ENCODE measurements around the gene CERCAM. TPM values are rescaled to one million over a fixed set of nuclear protein-coding genes. Genes with fewer than 3 reads are reported as not detected.
"Not testable (repeated sequence)": the region's sequence is repeated elsewhere in the genome, so short reads cannot be mapped to it uniquely, and the experiment has no call there.

Gene CERCAM
- total RNA-seq, 1 donor from 2014 or later = not detected

DNA sequence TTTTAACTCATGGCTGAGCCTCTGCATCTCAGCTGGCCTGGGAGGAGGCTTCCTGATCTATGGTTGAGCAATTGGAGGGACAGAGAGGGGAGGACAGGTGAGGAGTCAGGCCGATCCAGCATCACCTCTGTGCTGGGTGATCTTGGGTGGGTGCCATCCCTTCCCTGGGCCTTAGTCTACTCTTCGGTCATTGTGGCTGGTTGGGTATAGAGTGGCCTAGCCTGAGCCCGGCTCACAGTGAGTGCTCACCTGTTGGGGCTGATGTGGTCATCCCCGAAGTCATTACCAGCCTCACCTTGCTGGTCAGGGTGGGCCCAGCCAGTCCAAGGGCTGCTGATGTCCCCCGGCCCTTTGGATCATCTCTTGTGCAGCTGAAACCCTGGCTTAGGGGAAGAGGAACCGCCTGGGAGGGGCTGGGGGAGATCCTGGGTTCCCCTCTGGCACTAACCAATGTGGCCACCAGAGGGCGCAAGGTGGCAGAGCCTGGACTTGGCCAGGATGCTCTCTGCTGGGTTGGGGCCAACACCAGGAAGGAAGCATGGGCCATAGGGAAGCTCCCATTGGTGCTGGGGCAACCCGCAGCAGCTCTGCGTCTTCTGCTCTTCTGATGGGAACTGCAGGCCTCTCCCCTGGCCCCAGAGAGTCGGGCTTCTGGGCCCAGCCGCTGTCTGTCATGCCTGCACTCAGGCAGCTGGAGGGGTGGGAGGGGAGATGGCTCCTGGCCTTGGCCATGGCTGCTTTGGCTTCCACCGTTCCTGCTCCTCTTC lies 17.9 kb downstream of the CERCAM start:
- DNase-seq (ENCODE audit: low spot score) = peak; percentile 90
- TF ChIP-seq EZH2phosphoT487 (IDR thresholded peaks at IDR 0.05) = no peak
- TF ChIP-seq, protein P1, sequence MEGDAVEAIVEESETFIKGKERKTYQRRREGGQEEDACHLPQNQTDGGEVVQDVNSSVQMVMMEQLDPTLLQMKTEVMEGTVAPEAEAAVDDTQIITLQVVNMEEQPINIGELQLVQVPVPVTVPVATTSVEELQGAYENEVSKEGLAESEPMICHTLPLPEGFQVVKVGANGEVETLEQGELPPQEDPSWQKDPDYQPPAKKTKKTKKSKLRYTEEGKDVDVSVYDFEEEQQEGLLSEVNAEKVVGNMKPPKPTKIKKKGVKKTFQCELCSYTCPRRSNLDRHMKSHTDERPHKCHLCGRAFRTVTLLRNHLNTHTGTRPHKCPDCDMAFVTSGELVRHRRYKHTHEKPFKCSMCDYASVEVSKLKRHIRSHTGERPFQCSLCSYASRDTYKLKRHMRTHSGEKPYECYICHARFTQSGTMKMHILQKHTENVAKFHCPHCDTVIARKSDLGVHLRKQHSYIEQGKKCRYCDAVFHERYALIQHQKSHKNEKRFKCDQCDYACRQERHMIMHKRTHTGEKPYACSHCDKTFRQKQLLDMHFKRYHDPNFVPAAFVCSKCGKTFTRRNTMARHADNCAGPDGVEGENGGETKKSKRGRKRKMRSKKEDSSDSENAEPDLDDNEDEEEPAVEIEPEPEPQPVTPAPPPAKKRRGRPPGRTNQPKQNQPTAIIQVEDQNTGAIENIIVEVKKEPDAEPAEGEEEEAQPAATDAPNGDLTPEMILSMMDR (IDR thresholded peaks at IDR 0.05) = peak; percentile 88
- peaks cover 9% of the 10 kb centered on the region for H3K27me3 ChIP-seq
- peaks cover 3% of the 10 kb centered on the region for H3K4me1 Mint-ChIP-seq
- no peaks in the 10 kb centered on the region for H3F3A ChIP-seq (ENCODE audit: low read depth)
- H3K9me3 ChIP-seq (ENCODE audit: low read depth) = no peaks in the 10 kb centered on the region
- no peak overlapping the region for H3K27ac ChIP-seq
- no peak overlapping the region for H3K4me3 Mint-ChIP-seq
- H2AFZ ChIP-seq (replicated peaks) = no peak overlapping the region
- no peaks in the 10 kb centered on the region for H3K9me3 Mint-ChIP-seq
- no peak overlapping the region for H3K4me3 ChIP-seq
- no peaks in the 10 kb centered on the region for H4K20me1 ChIP-seq (ENCODE audit: low read depth)
- H3K27ac Mint-ChIP-seq = no peak overlapping the region
- H3K36me3 Mint-ChIP-seq = no peaks in the 10 kb centered on the region
- no peak overlapping the region for H3K9ac ChIP-seq
- no peak overlapping the region for H3K4me2 ChIP-seq
- H3K4me1 ChIP-seq = no peaks in the 10 kb centered on the region
- H3K79me2 ChIP-seq (ENCODE audit: low read depth) = no peaks in the 10 kb centered on the region
- H3K27me3 Mint-ChIP-seq (ENCODE audit: insufficient read depth, low read depth) = peaks cover 12% of the 10 kb centered on the region
- no peaks in the 10 kb centered on the region for H3K36me3 ChIP-seq

DNA sequence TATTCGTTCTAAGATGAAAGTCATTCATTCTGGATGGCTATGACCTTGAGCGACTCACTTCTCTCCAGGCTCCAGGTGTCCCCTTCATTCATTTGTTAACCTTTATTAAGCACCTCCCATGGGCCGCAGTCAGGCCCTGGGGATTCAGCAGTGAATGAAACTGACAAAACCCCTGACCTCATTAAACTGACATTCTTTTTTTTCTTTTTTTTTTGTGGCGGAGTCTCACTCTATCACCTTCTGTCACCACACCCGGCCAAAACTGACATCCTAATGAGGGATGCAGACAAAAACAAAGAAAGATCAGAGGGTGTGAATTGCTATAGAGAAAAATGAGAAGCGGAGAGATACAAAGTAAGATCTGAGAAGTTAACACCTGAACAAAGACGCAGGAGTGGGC lies 18.6 kb downstream of the CERCAM start:
- H3K27ac Mint-ChIP-seq = no peak overlapping the region
- DNase-seq (ENCODE audit: low spot score) = no peak
- H4K20me1 ChIP-seq (ENCODE audit: low read depth) = no peaks in the 10 kb centered on the region
- H3K9me3 Mint-ChIP-seq = no peaks in the 10 kb centered on the region
- no peaks in the 10 kb centered on the region for H3F3A ChIP-seq (ENCODE audit: low read depth)
- TF ChIP-seq EZH2 (IDR thresholded peaks at IDR 0.05) = no peak
- no peak for TF ChIP-seq EZH2phosphoT487 (IDR thresholded peaks at IDR 0.05)
- TF ChIP-seq, protein P1 (IDR thresholded peaks at IDR 0.05) = no peak
- no peak overlapping the region for H3K4me3 Mint-ChIP-seq
- H3K4me2 ChIP-seq = no peak overlapping the region
- peaks cover 12% of the 10 kb centered on the region for H3K27me3 Mint-ChIP-seq (ENCODE audit: insufficient read depth, low read depth)
- no peaks in the 10 kb centered on the region for H3K36me3 ChIP-seq
- peaks cover 14% of the 10 kb centered on the region for H3K27me3 ChIP-seq
- H3K4me1 Mint-ChIP-seq = peaks cover 3% of the 10 kb centered on the region
- no peak overlapping the region for H3K4me3 ChIP-seq
- H3K79me2 ChIP-seq (ENCODE audit: low read depth) = no peaks in the 10 kb centered on the region
- H2AFZ ChIP-seq (replicated peaks) = no peak overlapping the region
- no peak overlapping the region for H3K9ac ChIP-seq
- no peaks in the 10 kb centered on the region for H3K36me3 Mint-ChIP-seq
- no peaks in the 10 kb centered on the region for H3K9me3 ChIP-seq (ENCODE audit: low read depth)
- H3K27ac ChIP-seq = no peak overlapping the region
- H3K4me1 ChIP-seq = no peaks in the 10 kb centered on the region

DNA sequence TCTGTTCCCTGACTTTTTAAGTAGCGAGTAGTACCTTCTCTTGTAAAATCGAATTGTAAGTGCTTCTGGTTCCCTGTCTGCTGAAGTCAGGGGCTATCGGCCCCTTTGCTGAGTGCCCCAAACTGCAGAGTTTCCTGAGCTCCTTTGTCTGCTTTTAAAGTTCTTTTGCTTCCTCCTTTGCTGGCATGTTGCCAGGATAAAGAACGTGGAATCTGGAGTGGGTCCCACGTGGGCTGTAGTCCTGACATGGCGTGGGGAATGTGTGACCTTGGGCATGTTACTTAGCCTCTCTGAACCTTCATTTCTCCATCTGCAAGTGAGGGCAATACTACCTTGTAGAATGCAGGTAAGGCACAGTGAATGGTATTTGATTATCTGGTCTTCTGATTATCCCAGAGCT lies 21.5 kb downstream of the CERCAM start:
- TF ChIP-seq EZH2phosphoT487 (IDR thresholded peaks at IDR 0.05) (no peak), EZH2 (IDR thresholded peaks at IDR 0.05) (no peak)
- TF ChIP-seq, protein P1 (IDR thresholded peaks at IDR 0.05) = no peak
- Mint-ChIP-seq H3K27ac (no peak overlapping the region), H3K9me3 (no peaks in the 10 kb centered on the region)

DNA sequence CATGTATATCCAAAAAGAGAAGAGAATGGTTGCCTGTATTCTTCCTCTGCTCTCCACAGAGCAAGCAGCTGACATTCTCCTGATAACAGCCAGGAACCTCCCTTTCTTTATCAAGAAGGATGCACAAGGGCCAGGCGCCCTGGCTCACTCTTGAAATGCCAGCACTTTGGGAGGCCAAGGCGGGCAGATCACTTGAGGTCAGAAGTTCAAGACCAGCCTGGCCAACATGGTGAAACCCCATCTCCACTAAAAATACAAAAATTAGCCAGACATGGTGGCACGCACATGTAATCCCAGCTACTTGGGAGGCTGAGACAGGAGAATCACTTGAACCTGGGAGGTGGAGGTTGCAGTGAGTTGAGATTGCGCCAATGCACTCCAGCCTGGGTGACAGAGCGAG lies 25.8 kb downstream of the CERCAM start:
- not testable (repeated sequence) for H3K4me1 ChIP-seq; H3K9ac ChIP-seq; H3K4me3 Mint-ChIP-seq; H3K4me1 Mint-ChIP-seq; H3K27ac Mint-ChIP-seq; H3K4me2 ChIP-seq; H3K9me3 ChIP-seq (ENCODE audit: low read depth); H2AFZ ChIP-seq (replicated peaks); H3K4me3 ChIP-seq; H4K20me1 ChIP-seq (ENCODE audit: low read depth); H3K36me3 Mint-ChIP-seq; H3F3A ChIP-seq (ENCODE audit: low read depth); H3K27ac ChIP-seq; H3K36me3 ChIP-seq; DNase-seq (ENCODE audit: low spot score); H3K9me3 Mint-ChIP-seq; H3K79me2 ChIP-seq (ENCODE audit: low read depth)
- H3K27me3 ChIP-seq = peaks cover 78% of the 10 kb centered on the region
- H3K27me3 Mint-ChIP-seq (ENCODE audit: insufficient read depth, low read depth) = peaks cover 21% of the 10 kb centered on the region

More for the DNA sequence above, 21.5 kb downstream of the CERCAM start:
- Histone ChIP-seq H3K27me3 (peaks cover 40% of the 10 kb centered on the region), H3K79me2 (ENCODE audit: low read depth) (no peaks in the 10 kb centered on the region), H3K9me3 (ENCODE audit: low read depth) (no peaks in the 10 kb centered on the region), H3K36me3 (no peaks in the 10 kb centered on the region), H3K27ac (no peak overlapping the region), H2AFZ (replicated peaks) (no peak overlapping the region), H4K20me1 (ENCODE audit: low read depth) (no peaks in the 10 kb centered on the region), H3K4me3 (no peak overlapping the region), H3K4me1 (no peaks in the 10 kb centered on the region), H3F3A (ENCODE audit: low read depth) (no peaks in the 10 kb centered on the region), H3K9ac (no peak overlapping the region), H3K4me2 (no peak overlapping the region)
- DNase-seq (ENCODE audit: low spot score) = no peak
- Mint-ChIP-seq H3K4me3 (no peak overlapping the region), H3K4me1 (peaks cover 3% of the 10 kb centered on the region), H3K27me3 (ENCODE audit: insufficient read depth, low read depth) (peaks cover 21% of the 10 kb centered on the region), H3K36me3 (peaks cover 2% of the 10 kb centered on the region)
